Activated CD4-positive, CD25-positive, alpha-beta regulatory T cell treated with anti-CD3 and anti-CD28 coated beads, Interleukin-2, amount 50 U/mL, for 24 hours (primary cell): ENCODE measurements around the gene UMOD.

Experiments
- ATAC-seq, 2 donors: fragments of 150-1000 bp; cut with Tn5 transposase; one replicate each; pipeline ENCODE4 v1.10.0; 2021; ENCODE audit warnings: mild to moderate bottlenecking in 1 of 2, moderate library complexity in 1 of 2

Gene UMOD

DNA sequence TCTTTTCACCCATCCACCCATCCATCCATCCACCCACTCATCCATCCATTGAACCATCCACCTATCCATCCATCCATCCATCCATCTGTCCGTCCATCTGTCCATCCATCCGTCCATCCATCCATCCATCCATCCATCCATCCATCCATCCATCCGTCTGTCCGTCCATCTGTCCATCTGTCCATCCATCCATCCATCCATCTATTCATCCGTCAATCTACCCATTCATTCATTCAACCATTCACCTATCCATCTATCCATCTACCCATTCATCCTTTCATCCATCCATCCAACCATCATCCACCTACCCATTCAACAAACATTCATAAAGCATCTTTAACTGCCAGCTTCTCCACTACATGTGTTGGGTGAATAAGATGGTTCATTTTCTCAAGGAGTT is 54.1 kb downstream of the UMOD start:
- no peak for ATAC-seq

GRCh38 chr16:20291208-20292206 is 61.0 kb downstream of the UMOD start:
- no peak for ATAC-seq

DNA sequence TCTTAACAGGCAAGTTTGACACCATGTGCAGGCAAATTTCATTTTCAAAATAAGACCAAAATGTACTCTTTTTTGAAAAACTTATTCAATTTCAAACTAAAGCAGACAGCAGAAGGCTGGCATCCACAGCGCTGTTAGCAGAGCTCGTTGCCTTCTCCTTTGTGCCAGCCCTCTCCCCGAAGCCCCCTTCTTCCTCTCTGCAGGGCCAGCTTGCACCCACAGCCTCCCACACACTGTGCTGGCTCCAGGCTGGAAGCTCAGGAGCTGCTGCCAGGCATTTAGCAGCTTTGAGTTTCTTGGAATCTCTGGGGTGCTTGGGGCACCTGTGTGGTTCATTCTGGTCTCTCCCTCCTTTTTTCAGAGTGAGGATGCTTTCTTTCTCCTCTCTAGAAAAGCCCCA is 62.9 kb downstream of the UMOD start:
- no peak for ATAC-seq

DNA sequence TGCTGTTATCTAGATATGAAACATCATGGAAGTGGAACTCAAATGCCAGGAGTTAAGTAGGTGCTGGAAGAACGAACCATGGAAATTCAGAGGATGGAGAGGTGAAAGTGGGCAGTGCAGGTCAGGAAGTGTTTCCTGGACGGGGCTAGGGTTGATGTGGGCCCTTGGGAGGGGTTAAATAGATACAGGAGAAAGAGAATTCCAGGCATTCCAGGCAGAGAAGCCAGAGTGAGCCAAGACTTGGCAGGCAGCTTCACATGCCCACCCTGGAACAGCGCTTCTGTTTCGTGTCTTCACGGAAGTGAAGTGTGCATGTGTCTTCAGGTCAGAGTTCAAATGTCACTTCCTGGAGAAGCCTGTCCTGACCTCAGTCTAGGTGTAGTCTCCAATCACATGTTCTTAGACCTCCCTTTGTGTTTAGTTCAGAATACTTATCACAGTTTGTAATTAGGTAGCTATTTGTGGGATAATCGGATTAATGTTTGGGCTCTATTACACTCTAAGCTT is 66.5 kb downstream of the UMOD start:
- no peak for ATAC-seq
